Measurements from ENCODE around the gene R3HDM2. TPM values are rescaled to one million over a fixed set of nuclear protein-coding genes. Genes with fewer than 3 reads are reported as not detected.

Gene R3HDM2
- total RNA-seq, 1 donor from 2014 or later: 65.1 TPM

- intact Hi-C loops (cut with micrococcal nuclease): no loop called here
Measured at GRCh38 chr12:57222286-57223190, 208.3 kb downstream of the R3HDM2 start.

- intact Hi-C loops (cut with micrococcal nuclease): no loop called here
Measured at GRCh38 chr12:57221169-57221917, 209.5 kb downstream of the R3HDM2 start.

GRCh38 chr12:57220770-57221168, 210.1 kb downstream of the R3HDM2 start:
- intact Hi-C loops (cut with micrococcal nuclease): no loop called here

GRCh38 chr12:57219993-57220754, 210.7 kb downstream of the R3HDM2 start:
- intact Hi-C loops (cut with micrococcal nuclease): no loop called here

- intact Hi-C loops (cut with micrococcal nuclease): no loop called here
Measured at GRCh38 chr12:57219205-57219992, 211.4 kb downstream of the R3HDM2 start.

GRCh38 chr12:57218030-57218853, 212.6 kb downstream of the R3HDM2 start:
- intact Hi-C loops (cut with micrococcal nuclease): no loop called here

GRCh38 chr12:57216921-57217879, 213.6 kb downstream of the R3HDM2 start:
- intact Hi-C loops (cut with micrococcal nuclease): no loop called here

- intact Hi-C loops (cut with micrococcal nuclease): no loop called here
Measured at GRCh38 chr12:57216014-57216911, 214.6 kb downstream of the R3HDM2 start, which contains the start of gene NXPH4. Gene NXPH4 (plus strand): TSS chr12:57216794. CDS start chr12:57216970, 176 bp downstream.

GRCh38 chr12:57215668-57216013, 215.2 kb downstream of the R3HDM2 start:
- intact Hi-C loops (cut with micrococcal nuclease): loop anchor here (1.0 to 2.0 kb wide), 2 partner anchors 9 to 13 kb away; partner anchors contain the start of gene SHMT2

- intact Hi-C loops (cut with micrococcal nuclease): loop anchor here (1.0 to 2.0 kb wide), 2 partner anchors 9 to 14 kb away; partner anchors contain the start of gene SHMT2
Measured at GRCh38 chr12:57215065-57215464, 215.8 kb downstream of the R3HDM2 start.

GRCh38 chr12:57214398-57214781, 216.5 kb downstream of the R3HDM2 start:
- intact Hi-C loops (cut with micrococcal nuclease): loop anchor here (1.0 to 2.0 kb wide), 3 partner anchors 14 to 29 kb away; partner anchors contain the start of gene SHMT2

- intact Hi-C loops (cut with micrococcal nuclease): loop anchor here (1.0 to 2.0 kb wide), 3 partner anchors 15 to 29 kb away; partner anchors contain the start of gene SHMT2
Measured at GRCh38 chr12:57213763-57214397, 217.0 kb downstream of the R3HDM2 start.

- intact Hi-C loops (cut with micrococcal nuclease): no loop called here
Measured at GRCh38 chr12:57213058-57213715, 217.7 kb downstream of the R3HDM2 start.

- intact Hi-C loops (cut with micrococcal nuclease): no loop called here
Measured at GRCh38 chr12:57212701-57213057, 218.2 kb downstream of the R3HDM2 start.

- intact Hi-C loops (cut with micrococcal nuclease): no loop called here
Measured at GRCh38 chr12:57211791-57212700, 218.8 kb downstream of the R3HDM2 start.

All from T-helper 2 cell treated with Interferon-gamma antibody and Interleukin-4, amounts not matched to agents 100 ng/mL and 5 ng/mL, for 36 hours (primary cell).